Body of pancreas (tissue), 4 donors: ENCODE results near the gene CORO7. TPM values are rescaled to one million over a fixed set of nuclear protein-coding genes. Genes with fewer than 3 reads are reported as not detected.

Source experiments
- ATAC-seq: fragments of 150-250 bp; one replicate; pipeline ENCODE4 v1.9.1; 2016
- DNase-seq, 4 donors: peaks; one replicate each; pipeline ENCODE4 v3.0.0-alpha.2; 2019
- H3K27ac ChIP-seq, 4 donors: fragments of 200-600 bp; sonication (generic); 1 replicate in 3 of 4; 2 replicates in 1 of 4; pipeline versions ENCODE4 v1.5.1 to v1.6.1; 2016 to 2019; ENCODE audit warnings: mild to moderate bottlenecking in 1 of 4, mixed read lengths in 1 of 4, moderate library complexity in 1 of 4
- H3K27me3 ChIP-seq, 2 donors: fragments of 200-600 bp; sonication (generic); one replicate each; pipeline ENCODE4 v1.6.0; 2016; ENCODE audit warnings: mild to moderate bottlenecking in 1 of 2
- H3K36me3 ChIP-seq, 2 donors: fragments of 200-600 bp; sonication (generic); replicated peaks in 1 of 2; 2 replicates each; pipeline ENCODE4 v1.5.1; 2016; ENCODE audit warnings: low read depth in 2 of 2; ENCODE audit not compliant: insufficient read depth in 1 of 2
- H3K4me1 ChIP-seq: fragments of 200-600 bp; sonication (generic); one replicate; pipeline ENCODE4 v1.6.0; 2016
- H3K4me3 ChIP-seq, 2 donors: fragments of 200-600 bp; sonication (generic); 1 replicate in 1 of 2; 2 replicates in 1 of 2; pipeline ENCODE4 v1.5.1; 2016 to 2019
- H3K9me3 ChIP-seq, 3 donors: fragments of 200-600 bp; sonication (generic); 1 replicate in 2 of 3; 2 replicates in 1 of 3; pipeline ENCODE4 v1.5.1; 2016
- CTCF ChIP-seq, 7 experiments: fragments of 450-650 bp in 4 of 7; fragments of 200-600 bp in 3 of 7; sonication (generic) in 3 of 7; IDR thresholded peaks; one replicate each; pipeline ENCODE4 v1.5.1; 2016 to 2019; ENCODE audit warnings: antibody characterized with exemption in 7 of 7
- POLR2A ChIP-seq, 3 donors: fragments of 450-650 bp; IDR thresholded peaks; one replicate each; pipeline ENCODE4 v1.6.1; 2016; ENCODE audit warnings: antibody characterized with exemption in 3 of 3, mild to moderate bottlenecking in 2 of 3
- WGBS, 2 donors: methylation state at CpG; one replicate each; pipeline ENCODE4 v1.1.5; 2017; 5-methylcytosine and 5-hydroxymethylcytosine counted together
- intact Hi-C: fragments of 100-400 bp; cut with DNase I; formaldehyde crosslinking; loops from one replicate; pipeline ENCODE4 v1.15.1; 2023
- total RNA-seq, 2 donors: library from RNA; depleted of rRNA; stranded (reverse); fragments of >200 nt; gene quantifications; one replicate each; pipeline ENCODE4 v1.1.0, GENCODE V29; 2016

CORO7 gene
- total RNA-seq, 2 donors from 2014 or later = 13.2 to 48.8 TPM

- H3K4me1 ChIP-seq = peaks cover 75% of the 10 kb centered on the region
- H3K27me3 ChIP-seq = no peaks in the 10 kb centered on the region
Observed at GRCh38 chr16:4375717-4376116, 40.7 kb downstream of the CORO7 start.

GRCh38 chr16:4373909-4374742 is 42.3 kb downstream of the CORO7 start:
- no peak overlapping the region for H3K4me3 ChIP-seq
- no peak for TF ChIP-seq CTCF (IDR thresholded peaks at IDR 0.05)
- peak; percentile 4 to 54 (median 49) for TF ChIP-seq POLR2A (IDR thresholded peaks at IDR 0.05)
- peaks cover 75% of the 10 kb centered on the region for H3K4me1 ChIP-seq
- no peaks in the 10 kb centered on the region for H3K27me3 ChIP-seq
- DNase-seq (peak; percentile 73 to 86 (median 80)), ATAC-seq (peak; percentile 30)
- H3K9me3 ChIP-seq = no peaks in the 10 kb centered on the region
- no peaks in the 10 kb centered on the region for H3K36me3 ChIP-seq
- intact Hi-C loops = no loop called here
- 30 to 34% methylated on average over 18 to 30 of the region's 30 CpGs for WGBS, 2 donors
- peak overlapping the region; percentile 78 to 89 (median 86) for H3K27ac ChIP-seq

More at GRCh38 chr16:4375717-4376116, 40.7 kb downstream of the CORO7 start:
- WGBS, 2 donors = 81 to 83% methylated on average over 14 to 15 of the region's 15 CpGs
- Histone ChIP-seq H3K9me3 (no peaks in the 10 kb centered on the region), H3K36me3 (no peaks in the 10 kb centered on the region), H3K4me3 (no peak overlapping the region), H3K27ac (peak overlapping the region; percentile 78 to 89 (median 86))
- no peak for TF ChIP-seq POLR2A (IDR thresholded peaks at IDR 0.05)
- no peak for TF ChIP-seq CTCF (IDR thresholded peaks at IDR 0.05)
- ATAC-seq (no peak), DNase-seq (peak in 2 of 4 donors; percentile 49 to 53)
- intact Hi-C loops = no loop called here

- Histone ChIP-seq H3K36me3 (no peaks in the 10 kb centered on the region), H3K27me3 (no peaks in the 10 kb centered on the region), H3K9me3 (no peaks in the 10 kb centered on the region), H3K4me3 (no peak overlapping the region), H3K27ac (peak overlapping the region; percentile 78 to 89 (median 86)), H3K4me1 (peaks cover 69% of the 10 kb centered on the region)
- intact Hi-C loops = no loop called here
- WGBS, 2 donors = 0 to 14% methylated on average over 1 to 9 of the region's 9 CpGs
- DNase-seq (peak in 1 of 4 donors; percentile 40), ATAC-seq (no peak)
- TF ChIP-seq CTCF (IDR thresholded peaks at IDR 0.05) (no peak), POLR2A (IDR thresholded peaks at IDR 0.05) (no peak)
Observed at GRCh38 chr16:4373356-4373908, 43.0 kb downstream of the CORO7 start.

GRCh38 chr16:4372578-4373355 is 43.6 kb downstream of the CORO7 start:
- H3K9me3 ChIP-seq = no peaks in the 10 kb centered on the region
- peak; percentile 57 to 78 (median 75) for DNase-seq
- 37 to 57% methylated on average over 1 to 8 of the region's 10 CpGs for WGBS, 2 donors
- peak overlapping the region; percentile 46 to 57 for H3K4me3 ChIP-seq
- H3K27ac ChIP-seq = peak overlapping the region; percentile 78 to 89 (median 86)
- H3K27me3 ChIP-seq = no peaks in the 10 kb centered on the region
- H3K4me1 ChIP-seq = peaks cover 63% of the 10 kb centered on the region
- TF ChIP-seq POLR2A (IDR thresholded peaks at IDR 0.05) (peak; percentile 29 to 72 (median 68)), CTCF (IDR thresholded peaks at IDR 0.05) (peak in 1 of 7 experiments; percentile 2)
- peak; percentile 23 for ATAC-seq
- intact Hi-C loops = no loop called here
- no peaks in the 10 kb centered on the region for H3K36me3 ChIP-seq
